Smooth muscle cell (in vitro differentiated cells): ENCODE results near the gene B3GALT5. TPM values are rescaled to one million over a fixed set of nuclear protein-coding genes. Genes with fewer than 3 reads are reported as not detected.

Experiments used
- DNase-seq: peaks from one replicate; lab custom pipeline; 2025; ENCODE audit not compliant: unreplicated experiment; lab: John Stamatoyannopoulos, UW
- H2AFZ ChIP-seq: fragments of 200-600 bp; sonication (generic); 2 replicates; pipeline ENCODE4 v1.6.0; 2016; ENCODE audit warnings: antibody characterized with exemption, low read depth, mild to moderate bottlenecking
- H3F3A ChIP-seq: fragments of 200-600 bp; sonication (generic); 2 replicates; pipeline ENCODE4 v1.6.0; 2017; ENCODE audit warnings: antibody characterized with exemption, low read depth
- H3K27ac ChIP-seq: fragments of 200-600 bp; sonication (generic); 2 replicates; pipeline ENCODE4 v1.5.1; 2016; ENCODE audit warnings: low read depth, mild to moderate bottlenecking
- H3K27me3 ChIP-seq: fragments of 200-600 bp; sonication (generic); 2 replicates; pipeline ENCODE4 v1.6.1; 2016; ENCODE audit warnings: low read depth, mild to moderate bottlenecking
- H3K36me3 ChIP-seq: fragments of 200-600 bp; sonication (generic); 2 replicates; pipeline ENCODE4 v1.5.1; 2016; ENCODE audit warnings: low read depth
- H3K4me1 ChIP-seq: fragments of 200-600 bp; sonication (generic); 2 replicates; pipeline ENCODE4 v1.5.1; 2016; ENCODE audit warnings: low read depth
- H3K4me2 ChIP-seq: fragments of 200-600 bp; sonication (generic); 2 replicates; pipeline ENCODE4 v1.6.0; 2016; ENCODE audit warnings: mild to moderate bottlenecking
- H3K4me3 ChIP-seq: fragments of 200-600 bp; sonication (generic); 2 replicates; pipeline ENCODE4 v1.5.1; 2016; ENCODE audit warnings: mild to moderate bottlenecking
- H3K79me2 ChIP-seq: fragments of 200-600 bp; sonication (generic); 2 replicates; pipeline ENCODE4 v1.6.0; 2016; ENCODE audit warnings: low read depth, mild to moderate bottlenecking
- H3K9ac ChIP-seq: fragments of 200-600 bp; sonication (generic); 2 replicates; pipeline ENCODE4 v1.6.0; 2016; ENCODE audit warnings: low read depth
- H3K9me3 ChIP-seq: fragments of 200-600 bp; sonication (generic); replicated peaks from 2 replicates; pipeline ENCODE4 v1.5.1; 2016; ENCODE audit warnings: low read depth
- H4K20me1 ChIP-seq: fragments of 200-600 bp; sonication (generic); 2 replicates; pipeline ENCODE4 v1.6.0; 2016; ENCODE audit warnings: low read depth
- WGBS: methylation state at CpG from one replicate; pipeline ENCODE4 v1.1.7; 2016; ENCODE audit warnings: low lambda C conversion rate; 5-methylcytosine and 5-hydroxymethylcytosine counted together
- polyA plus RNA-seq: library from polyadenylated mRNA; unstranded; fragments of >200 nt; fragmentation: Nextera tagmentation; extraction: Ambion mirVana; gene quantifications from 2 replicates; pipeline ENCODE4 v1.2.1, GENCODE V29; 2016
- total RNA-seq: library from RNA; depleted of rRNA; stranded (reverse); fragments of >200 nt; gene quantifications from 2 replicates; pipeline ENCODE4 v1.2.3, GENCODE V29; 2014
- TF ChIP-seq, protein P1 (sequence below): fragments of 200-600 bp; sonication (generic); IDR thresholded peaks from 2 replicates; pipeline ENCODE4 v1.5.1; 2017; ENCODE audit warnings: borderline replicate concordance, mild to moderate bottlenecking, antibody characterized with exemption; ENCODE audit not compliant: insufficient read depth, poor library complexity, severe bottlenecking

The B3GALT5 gene
- total and polyA plus RNA-seq, 2 experiments from 2014 or later = 0.73 to 3.8 TPM

GRCh38 chr21:39656209-39656608 lies 43.5 kb downstream of the B3GALT5 start:
- no peak for DNase-seq

DNA sequence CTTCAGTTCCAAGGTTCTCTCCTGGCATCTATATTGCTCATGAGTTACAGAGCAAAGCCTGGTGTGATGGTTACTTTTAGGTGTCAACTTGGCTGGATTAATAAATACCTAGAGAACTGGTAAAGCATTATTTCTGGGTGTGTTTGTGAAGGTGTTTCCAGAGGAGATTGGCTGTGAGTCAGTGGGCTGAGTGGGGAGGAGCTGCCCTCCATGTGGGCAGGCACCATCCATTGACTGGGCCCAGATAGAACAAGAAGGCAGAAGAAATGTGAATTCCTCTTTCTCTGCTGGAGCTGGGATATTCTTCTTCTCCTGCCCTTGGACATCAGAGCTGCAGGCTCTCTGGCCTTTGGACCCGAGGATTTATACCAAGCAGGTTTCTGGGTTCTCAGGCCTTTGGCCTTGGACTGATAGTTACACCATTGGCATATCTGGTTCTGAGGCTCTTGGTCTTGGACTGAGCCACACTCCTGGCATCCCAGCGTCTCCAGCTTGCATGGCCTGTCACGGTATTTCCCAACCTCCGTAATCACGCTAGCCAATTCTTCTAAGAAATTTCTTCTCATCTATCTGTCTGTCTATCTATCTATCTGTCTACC lies 44.5 kb downstream of the B3GALT5 start:
- Histone ChIP-seq H3K9ac (no peak overlapping the region), H3K79me2 (no peaks in the 10 kb centered on the region), H3K27me3 (no peaks in the 10 kb centered on the region), H3K27ac (no peak overlapping the region), H3K4me3 (no peak overlapping the region), H3K36me3 (no peaks in the 10 kb centered on the region), H4K20me1 (no peaks in the 10 kb centered on the region), H2AFZ (no peak overlapping the region), H3K4me1 (peaks cover 8% of the 10 kb centered on the region), H3K9me3 (peaks cover 8% of the 10 kb centered on the region), H3F3A (peaks cover 6% of the 10 kb centered on the region), H3K4me2 (no peak overlapping the region)
- TF ChIP-seq, protein P1, sequence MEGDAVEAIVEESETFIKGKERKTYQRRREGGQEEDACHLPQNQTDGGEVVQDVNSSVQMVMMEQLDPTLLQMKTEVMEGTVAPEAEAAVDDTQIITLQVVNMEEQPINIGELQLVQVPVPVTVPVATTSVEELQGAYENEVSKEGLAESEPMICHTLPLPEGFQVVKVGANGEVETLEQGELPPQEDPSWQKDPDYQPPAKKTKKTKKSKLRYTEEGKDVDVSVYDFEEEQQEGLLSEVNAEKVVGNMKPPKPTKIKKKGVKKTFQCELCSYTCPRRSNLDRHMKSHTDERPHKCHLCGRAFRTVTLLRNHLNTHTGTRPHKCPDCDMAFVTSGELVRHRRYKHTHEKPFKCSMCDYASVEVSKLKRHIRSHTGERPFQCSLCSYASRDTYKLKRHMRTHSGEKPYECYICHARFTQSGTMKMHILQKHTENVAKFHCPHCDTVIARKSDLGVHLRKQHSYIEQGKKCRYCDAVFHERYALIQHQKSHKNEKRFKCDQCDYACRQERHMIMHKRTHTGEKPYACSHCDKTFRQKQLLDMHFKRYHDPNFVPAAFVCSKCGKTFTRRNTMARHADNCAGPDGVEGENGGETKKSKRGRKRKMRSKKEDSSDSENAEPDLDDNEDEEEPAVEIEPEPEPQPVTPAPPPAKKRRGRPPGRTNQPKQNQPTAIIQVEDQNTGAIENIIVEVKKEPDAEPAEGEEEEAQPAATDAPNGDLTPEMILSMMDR = no peak
- DNase-seq = no peak
- WGBS = 98% methylated on average over 5 of the region's 5 CpGs

More at GRCh38 chr21:39656209-39656608, 43.5 kb downstream of the B3GALT5 start:
- Histone ChIP-seq H4K20me1 (no peaks in the 10 kb centered on the region), H3K79me2 (no peaks in the 10 kb centered on the region), H3K27me3 (no peaks in the 10 kb centered on the region), H2AFZ (no peak overlapping the region), H3K4me3 (no peak overlapping the region), H3K9ac (no peak overlapping the region), H3K9me3 (peaks cover 8% of the 10 kb centered on the region), H3K4me1 (peaks cover 8% of the 10 kb centered on the region), H3K27ac (no peak overlapping the region), H3K36me3 (no peaks in the 10 kb centered on the region), H3K4me2 (no peak overlapping the region), H3F3A (peaks cover 6% of the 10 kb centered on the region)
- WGBS = 80% methylated on average over 8 of the region's 8 CpGs
- TF ChIP-seq, protein P1 = no peak

DNA sequence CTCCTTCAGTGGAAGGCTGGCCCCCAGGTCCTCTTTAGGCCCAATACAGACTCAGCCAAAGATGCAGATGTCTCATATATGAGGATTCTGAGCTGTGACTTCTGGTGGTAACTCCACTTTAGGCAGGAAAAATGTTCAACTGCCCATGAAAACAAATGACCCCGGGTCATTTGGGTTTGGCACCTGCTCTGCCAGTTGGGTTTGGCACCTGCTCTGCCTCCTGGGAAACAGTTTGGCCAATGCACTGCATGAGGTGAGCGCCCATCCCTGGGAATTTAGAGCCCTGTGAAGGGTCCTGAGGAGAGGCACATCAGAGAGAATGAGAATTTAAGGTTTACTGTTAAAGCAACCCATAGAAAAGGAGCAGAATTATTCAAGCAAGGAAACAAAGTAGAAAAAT lies 45.3 kb downstream of the B3GALT5 start:
- no peak for DNase-seq
- Histone ChIP-seq H3F3A (peaks cover 6% of the 10 kb centered on the region), H3K27ac (no peak overlapping the region), H3K4me3 (no peak overlapping the region), H3K36me3 (no peaks in the 10 kb centered on the region), H2AFZ (no peak overlapping the region), H3K9ac (no peak overlapping the region), H3K4me2 (no peak overlapping the region), H3K4me1 (peaks cover 8% of the 10 kb centered on the region), H3K79me2 (no peaks in the 10 kb centered on the region), H4K20me1 (no peaks in the 10 kb centered on the region), H3K9me3 (peaks cover 6% of the 10 kb centered on the region), H3K27me3 (no peaks in the 10 kb centered on the region)
- TF ChIP-seq, protein P1 = no peak
- WGBS = 93% methylated on average over 2 of the region's 2 CpGs

- H3K4me1 ChIP-seq = peaks cover 8% of the 10 kb centered on the region
- no peaks in the 10 kb centered on the region for H3K79me2 ChIP-seq
- peaks cover 6% of the 10 kb centered on the region for H3F3A ChIP-seq
- no peaks in the 10 kb centered on the region for H3K9me3 ChIP-seq
- DNase-seq = no peak
- H3K27ac ChIP-seq = peak overlapping the region; percentile 85
- no peak overlapping the region for H2AFZ ChIP-seq
- TF ChIP-seq, protein P1 = no peak
- H4K20me1 ChIP-seq = no peaks in the 10 kb centered on the region
- no peak overlapping the region for H3K4me3 ChIP-seq
- H3K9ac ChIP-seq = no peak overlapping the region
- H3K27me3 ChIP-seq = no peaks in the 10 kb centered on the region
- H3K36me3 ChIP-seq = no peaks in the 10 kb centered on the region
- peak overlapping the region; percentile 60 for H3K4me2 ChIP-seq
- 80% methylated on average over 7 of the region's 7 CpGs for WGBS
Observed at GRCh38 chr21:39659070-39659815, 46.5 kb downstream of the B3GALT5 start.
